GF-D8 (cell line): ENCODE data around the gene NRBF2.
"Not testable (repeated sequence)": the region's sequence is repeated elsewhere in the genome, so short reads cannot be mapped to it uniquely, and the experiment has no call there.

Source experiments
- DNase-seq: peaks from one replicate; lab custom pipeline; 2025; lab: John Stamatoyannopoulos, UW

NRBF2 gene

DNA sequence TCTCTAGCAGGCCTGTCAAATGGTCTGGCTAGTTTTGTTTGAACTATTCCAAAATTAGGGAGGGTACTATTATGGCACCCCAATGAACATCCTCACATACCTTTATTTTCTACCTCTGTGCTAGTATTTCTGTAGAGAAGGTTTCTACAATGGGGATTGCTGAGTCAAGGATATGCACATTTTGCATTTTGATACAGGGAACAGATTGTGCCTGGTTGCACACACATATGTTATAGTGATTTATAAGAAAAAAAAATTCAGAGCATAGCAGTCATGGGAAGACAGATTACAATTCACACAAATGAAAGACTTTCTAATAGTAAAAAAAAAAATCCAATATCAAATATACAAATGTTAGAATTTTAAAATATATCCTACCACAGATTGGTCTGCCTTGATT lies 14.1 kb upstream of the NRBF2 start:
- DNase-seq, result no peak

DNA sequence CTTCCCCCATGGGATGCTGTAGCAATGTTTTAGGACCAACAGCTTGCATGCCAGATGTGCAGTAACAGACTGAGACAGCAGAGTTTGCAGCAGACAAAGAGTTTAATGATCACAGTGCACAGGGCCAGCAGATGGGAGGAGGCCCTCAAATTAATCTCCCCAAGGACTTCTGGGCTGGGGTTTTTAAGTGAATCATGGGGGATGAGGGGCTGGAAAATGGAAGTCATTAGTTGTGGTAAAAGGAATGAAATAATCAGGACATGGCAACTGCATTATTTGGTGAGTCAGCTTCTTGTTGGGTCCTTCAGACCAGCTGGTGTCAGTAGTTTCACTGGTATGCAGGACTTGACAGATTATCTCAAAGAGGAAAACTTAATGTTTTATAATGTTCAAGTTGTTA lies 12.6 kb upstream of the NRBF2 start:
- DNase-seq, result no peak

DNA sequence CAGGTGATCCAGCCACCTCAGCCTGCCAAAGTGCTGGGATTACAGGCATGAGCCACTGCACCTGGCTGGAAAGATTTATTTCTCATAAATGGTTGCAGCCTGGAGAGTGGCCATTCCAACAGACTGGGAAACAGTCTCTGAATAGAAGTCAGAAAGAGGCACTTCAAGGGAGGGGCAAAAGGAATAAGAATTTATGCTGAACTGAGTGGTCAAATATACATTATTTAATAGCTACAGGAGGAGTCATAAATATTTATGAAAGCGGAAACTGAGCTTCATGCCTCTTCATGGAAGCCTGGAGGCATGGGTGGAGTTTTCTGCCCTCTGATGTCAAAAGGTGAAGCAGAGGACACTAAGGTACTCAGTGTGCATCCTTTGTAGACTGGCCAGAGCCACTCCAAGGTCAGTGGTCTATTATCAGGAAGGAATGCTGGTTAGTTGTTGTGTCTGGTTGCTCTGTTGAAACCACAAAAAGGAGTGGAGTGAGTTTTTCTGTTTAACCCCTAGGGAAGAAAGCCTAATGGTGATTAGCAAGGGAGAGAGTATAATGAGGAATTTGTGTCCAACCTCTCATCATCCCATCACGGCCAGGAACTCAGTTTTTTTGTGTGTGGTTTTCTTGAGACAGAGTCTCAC lies 9.3 kb upstream of the NRBF2 start:
- DNase-seq, result no peak

DNA sequence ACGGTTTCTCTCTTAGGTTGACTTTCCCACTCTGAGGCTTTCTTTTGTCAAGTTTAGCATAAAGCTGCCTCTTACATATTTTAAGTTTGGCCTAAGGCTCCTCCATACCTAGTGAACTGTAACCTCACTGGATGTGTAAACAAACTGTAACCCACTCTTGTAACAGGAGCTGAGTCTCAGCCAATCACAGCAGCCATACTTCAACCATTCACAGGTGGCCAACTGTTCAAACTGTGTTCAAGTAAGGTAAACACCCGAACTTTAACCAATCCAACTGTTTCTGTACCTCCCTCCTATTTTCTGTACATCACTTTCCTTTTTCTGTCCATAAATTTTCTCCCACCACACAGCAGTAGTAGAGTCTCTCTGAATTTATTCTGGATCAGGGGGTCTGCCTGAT lies 7.7 kb upstream of the NRBF2 start:
- DNase-seq, result no peak

DNA sequence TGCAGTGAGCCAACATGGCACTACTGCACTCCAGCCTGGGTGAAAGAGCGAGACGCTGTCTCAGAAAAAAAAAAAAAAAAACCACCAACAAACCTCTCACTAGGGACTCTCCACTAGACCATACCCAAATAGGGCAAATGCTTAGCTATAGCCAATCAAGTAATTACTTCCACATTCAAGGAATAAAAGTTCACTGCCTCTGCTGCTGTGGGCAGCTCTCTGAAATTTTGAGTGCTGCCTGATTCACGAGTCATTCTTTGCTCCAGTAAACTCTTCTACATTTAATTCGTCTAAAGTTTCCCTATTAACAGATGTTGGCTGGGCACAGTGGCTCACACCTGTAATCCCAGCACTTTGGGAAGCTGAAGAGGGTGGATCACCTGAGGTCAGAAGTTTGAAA lies 4.7 kb upstream of the NRBF2 start:
- no peak for DNase-seq

DNA sequence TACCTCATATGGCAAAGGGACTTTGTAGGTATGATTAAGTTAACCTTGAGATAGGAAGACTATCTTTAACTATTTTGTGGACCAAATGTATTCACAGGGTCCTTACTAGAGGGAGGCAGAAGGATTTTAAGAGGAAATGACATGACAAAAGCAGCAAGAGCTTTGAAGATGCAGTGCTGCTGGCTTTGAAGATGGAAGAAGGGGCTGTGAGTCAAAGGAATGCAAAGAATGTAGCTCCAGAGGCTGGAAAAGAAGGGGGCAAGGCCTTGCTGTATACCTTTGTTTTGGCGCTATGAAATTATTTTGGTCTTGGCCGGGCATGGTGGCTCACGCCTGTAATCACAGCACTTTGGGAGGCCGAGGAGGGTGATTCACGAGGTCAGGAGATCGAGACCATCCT lies 3.2 kb upstream of the NRBF2 start:
- DNase-seq, result no peak

DNA sequence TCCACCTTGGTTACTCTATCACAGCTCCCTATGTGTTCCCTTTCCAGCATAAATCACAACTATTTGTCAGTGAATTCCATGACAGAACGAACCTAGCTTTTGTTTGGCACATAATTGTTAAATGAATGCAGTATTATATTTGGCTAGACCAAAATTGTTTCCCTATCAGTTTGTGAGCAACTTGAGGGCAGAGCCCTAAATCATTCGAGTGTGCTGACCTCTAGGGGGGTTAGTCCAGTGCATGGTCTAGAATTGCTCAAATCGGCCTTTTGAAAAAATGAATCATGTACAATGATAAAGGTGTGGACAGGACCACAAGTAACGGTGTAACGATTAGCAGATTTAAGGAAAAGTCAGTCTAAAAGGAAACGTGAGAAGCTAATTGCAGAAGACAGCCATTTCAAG lies 475 bp upstream of the NRBF2 start:
- no peak for DNase-seq

DNA sequence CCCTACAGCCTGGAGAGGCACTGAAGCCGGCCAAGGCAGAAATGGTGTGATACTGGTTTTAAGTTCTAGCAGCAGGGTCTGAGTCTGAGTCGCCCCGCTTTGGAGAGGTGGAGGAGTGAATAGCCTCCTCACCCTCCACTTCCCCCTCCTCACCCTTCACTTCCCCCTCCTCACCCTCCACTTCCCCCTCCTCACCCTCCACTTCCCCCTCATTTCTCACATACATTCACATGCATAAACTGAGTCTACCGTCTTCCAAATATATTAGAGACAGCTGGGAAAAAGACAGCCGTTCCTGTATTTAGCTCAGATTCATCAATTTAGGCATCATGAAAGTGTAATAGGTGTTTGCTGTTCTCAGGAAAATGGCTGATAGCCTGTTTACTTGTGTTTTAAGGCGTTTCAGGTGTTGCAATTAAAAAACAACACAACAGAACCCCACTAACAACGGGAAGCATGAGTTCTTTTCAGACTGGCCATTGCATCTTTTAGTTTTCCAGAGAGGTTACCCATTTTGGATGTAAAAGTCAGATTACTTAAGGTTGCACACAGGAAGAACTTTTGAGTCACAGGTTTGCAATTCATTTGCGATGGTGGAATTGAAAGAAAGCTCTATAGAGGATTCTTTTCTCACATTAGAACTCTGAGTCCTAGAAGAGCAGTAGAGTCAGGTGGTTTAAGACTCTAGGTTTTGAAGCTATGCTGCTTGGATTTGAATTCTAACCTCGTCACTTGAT lies 861 bp downstream of the NRBF2 start:
- peak; percentile 21 for DNase-seq

DNA sequence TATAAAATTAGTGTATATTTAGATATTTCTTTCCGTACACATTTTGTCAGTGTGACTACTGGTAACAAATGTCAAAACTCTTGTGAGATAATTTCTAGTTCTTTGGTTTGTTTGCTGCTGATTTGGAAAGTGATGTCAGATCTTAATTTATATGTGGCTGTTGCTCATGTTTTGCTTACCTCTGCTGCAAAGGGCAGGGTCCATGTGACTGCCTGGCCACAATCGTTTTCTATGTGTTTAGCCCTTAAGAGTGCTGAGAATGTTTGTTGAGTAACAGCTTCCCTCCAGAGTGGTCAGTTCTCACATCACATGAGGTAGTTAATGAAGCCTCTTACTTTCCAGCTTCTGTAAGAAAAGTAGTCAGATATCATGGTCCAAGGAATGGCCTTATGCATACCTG lies 4.2 kb downstream of the NRBF2 start:
- no peak for DNase-seq

DNA sequence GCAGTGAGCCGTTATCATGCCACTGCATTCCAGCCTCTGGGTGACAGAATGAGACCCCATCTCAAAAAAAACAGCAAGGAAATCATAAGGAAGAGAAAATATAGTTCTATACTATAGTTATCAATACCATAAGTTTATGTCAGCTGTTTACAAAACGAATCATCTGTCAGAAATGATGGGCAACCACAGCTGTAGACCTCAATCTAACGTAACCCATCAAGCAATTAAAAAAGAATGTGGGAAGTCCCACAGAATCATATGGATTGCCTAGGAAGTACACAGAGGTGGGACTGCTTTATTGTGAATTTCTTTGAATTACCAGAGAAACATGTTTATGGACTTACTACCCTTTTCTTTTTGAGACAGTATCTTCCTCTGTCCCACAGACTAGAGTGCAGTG lies 6.9 kb downstream of the NRBF2 start:
- DNase-seq, result no peak

DNA sequence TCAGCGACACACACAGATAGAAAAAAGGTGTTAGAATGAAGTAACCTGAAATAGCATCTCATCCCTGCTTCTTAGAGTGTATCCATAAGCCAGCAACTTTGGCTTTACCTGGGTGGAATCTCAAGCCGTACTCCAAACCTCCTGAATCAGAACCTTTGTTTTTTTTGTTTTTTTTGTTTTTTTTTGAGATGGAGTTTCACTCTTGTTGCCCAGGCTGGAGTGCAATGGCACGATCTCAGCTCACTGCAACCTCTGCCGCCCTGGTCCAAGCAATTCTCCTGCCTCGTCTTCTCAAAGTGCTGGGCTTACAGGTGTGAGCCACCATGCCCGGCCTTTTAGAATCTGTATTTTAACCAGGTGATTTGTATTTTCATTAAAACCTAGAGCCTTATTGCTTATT lies 9.0 kb downstream of the NRBF2 start:
- DNase-seq, result no peak

DNA sequence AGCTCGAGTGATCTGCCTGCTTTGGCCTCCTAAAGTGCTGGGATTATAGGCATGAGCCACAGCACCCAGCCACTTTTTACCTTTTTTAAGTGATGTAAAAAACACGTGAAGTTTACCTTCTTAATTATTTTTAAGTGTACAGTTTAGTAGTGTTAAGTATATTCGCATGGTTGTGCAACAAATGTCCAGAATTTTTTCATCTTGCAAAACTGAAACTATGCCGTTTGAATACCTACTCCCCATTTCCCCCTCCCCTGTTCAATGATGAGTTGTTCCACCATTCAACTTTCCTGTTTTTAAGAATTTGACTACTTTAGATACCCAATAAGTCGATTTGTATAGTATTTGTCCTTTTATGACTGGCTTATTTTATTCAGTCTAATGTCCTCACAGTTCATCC lies 10.9 kb downstream of the NRBF2 start:
- no peak for DNase-seq

DNA sequence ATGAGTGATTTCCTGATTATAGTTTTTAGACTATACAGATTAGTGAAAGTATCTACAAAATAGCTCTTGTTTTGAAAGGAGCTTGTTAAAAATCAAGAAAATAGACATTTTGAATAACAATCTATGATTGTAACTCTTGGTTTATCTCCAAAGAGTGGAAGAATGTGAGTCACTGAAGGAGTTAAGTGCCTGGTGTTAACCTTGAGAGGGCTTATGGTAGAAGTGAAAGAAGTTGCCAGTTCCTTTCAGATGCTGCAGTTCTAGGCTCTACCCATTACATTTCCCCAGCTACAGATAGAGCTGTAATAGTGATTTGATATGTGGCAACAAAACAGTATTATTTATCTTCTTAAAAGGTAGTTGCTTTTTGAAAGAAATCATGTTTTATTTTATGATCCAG lies 12.7 kb downstream of the NRBF2 start:
- DNase-seq, result no peak

DNA sequence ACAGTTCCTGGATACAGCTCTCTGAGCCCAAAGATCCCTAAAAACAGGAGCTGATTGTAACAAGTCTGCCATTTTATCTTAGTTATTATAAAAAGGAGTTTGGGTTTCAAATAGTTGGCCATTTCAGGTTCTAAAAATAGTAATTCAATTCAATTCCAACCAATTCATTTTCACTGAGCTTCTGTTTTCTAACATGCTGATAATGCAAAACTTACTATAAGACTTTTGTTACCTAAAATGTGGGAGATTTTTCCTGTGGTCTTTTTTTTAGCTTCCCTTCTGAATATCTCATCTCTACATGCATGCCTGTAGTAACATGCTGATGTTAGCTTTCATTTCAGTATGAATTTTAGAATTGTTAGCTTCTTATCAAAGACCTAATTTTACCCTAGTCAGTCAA lies 13.4 kb downstream of the NRBF2 start:
- no peak for DNase-seq

DNA sequence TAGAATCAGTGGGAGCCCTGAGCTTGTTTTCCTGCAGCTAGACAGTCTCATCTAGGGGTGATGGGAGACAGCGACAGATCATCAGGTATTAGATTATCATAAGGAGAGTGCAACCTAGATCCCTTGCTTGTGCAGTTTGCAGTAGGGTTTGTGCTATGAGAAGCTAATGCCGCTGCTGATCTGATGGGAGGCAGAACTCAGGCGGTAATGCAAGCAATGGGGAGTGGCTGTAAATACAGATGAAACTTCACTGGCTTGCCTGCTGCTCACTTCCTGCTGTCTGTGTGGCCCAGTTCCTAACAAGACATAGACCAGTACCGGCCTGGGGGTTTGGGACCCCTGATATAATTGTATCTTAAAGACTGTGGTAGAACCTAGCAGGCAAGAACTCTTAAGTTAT lies 17.6 kb downstream of the NRBF2 start:
- DNase-seq, result no peak

DNA sequence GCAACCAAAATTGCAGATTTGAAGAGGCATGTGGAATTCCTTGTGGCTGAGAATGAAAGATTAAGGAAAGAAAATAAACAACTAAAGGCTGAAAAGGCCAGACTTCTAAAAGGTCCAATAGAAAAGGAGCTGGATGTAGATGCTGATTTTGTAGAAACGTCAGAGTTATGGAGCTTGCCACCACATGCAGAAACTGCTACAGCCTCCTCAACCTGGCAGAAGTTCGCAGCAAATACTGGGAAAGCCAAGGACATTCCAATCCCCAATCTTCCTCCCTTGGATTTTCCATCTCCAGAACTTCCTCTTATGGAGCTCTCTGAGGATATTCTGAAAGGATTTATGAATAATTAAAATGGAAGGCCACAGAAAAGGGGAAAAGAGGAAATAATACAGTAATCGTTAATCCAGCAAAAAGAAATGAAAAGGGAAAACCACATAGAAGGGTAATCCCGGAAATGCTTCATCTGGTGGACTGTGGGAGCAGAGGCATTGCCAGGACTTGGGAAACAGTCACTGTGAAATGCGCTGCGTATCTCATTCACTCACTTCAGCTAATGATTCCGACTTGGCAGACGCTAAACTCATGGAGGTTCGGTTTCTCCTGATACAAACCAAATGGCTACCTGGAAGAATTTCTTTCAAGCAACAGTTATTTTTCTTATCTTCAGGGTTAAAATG lies 20.9 kb downstream of the NRBF2 start:
- DNase-seq, result not testable (repeated sequence)

DNA sequence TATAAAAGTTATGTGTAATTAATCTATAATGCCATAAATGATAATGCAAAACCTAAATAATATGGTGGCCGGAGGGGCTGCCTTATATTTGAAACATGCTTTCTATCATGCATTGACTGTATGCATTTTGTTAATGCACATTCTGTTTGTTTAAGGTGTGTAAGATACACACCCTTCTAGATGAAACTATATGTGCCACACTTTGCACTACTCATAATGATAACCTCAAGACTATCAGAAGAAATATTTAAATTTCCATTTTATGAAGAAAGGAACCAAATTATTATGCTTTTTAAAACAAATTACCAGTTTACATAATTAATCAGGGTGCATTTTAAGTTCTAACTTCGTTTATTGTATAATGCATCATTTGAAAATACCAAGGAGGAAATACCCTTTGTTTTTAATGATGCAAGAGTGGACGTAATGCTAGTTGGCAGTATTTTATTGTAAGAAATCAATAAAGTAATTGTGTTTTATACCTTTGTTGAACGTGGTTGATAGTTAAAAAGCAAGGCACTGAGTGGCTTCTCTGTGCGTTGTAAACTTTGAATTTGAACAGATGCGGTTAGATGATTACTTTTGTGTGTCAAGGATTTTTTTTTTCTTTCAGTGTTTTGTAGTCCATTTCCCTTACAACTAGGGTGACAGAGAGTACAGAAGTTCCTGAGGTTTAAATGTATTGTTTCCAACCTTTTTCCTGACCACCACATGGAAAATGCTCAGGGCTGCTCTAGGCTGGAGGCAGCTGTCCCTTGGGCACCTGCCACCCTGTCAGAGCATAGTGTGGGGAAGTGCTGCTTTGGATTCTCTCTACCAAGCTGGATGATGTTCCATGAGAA lies 21.6 kb downstream of the NRBF2 start:
- DNase-seq, result no peak

DNA sequence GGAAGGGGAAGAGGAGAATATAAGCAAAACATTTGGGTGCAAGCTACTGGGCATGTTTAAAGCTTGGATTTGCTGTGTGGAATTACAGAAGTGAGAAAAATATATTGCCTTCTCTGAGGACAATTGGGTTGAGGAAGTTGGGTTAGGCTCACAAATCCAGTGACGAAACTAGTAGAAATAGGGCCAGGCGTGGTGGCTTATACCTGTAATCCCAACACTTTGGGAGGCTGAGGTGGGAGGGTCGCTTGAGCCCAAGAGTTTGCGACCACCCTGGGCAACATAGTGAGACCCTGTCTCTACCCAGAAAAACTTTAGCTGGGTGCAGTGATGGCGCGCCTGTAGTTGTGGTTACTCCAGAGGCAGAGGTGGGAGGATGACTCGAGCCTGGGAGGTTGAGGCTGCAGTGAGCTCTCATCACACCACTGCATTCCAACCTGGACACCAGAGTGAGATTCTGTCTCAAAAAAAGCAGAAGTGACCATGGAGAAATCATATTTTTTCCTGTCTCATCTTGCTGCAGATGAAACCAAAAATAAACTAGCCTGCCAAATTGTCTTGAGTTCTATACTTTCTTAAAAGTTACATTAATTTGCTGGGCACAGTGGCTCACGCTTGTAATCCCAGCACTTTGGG lies 22.4 kb downstream of the NRBF2 start:
- DNase-seq, result no peak

DNA sequence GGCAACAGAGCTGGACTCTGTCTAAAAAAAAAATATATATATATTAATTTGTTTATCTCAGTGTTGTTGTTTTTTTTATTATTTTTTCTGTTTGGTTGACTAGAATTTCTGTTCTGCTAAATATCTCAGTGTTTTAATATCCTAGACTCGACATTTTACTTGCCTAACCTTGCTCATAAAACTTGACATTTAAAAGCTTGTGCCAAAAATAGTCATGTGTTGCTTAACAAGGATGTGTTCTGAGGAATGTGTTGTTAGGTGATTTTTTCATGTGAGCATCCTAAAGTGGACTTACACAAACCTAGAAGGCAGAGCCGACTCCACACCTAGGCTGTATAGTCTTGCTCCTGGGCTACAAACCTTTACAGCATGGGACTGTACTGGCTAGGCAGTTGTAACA lies 23.1 kb downstream of the NRBF2 start:
- DNase-seq, result no peak

DNA sequence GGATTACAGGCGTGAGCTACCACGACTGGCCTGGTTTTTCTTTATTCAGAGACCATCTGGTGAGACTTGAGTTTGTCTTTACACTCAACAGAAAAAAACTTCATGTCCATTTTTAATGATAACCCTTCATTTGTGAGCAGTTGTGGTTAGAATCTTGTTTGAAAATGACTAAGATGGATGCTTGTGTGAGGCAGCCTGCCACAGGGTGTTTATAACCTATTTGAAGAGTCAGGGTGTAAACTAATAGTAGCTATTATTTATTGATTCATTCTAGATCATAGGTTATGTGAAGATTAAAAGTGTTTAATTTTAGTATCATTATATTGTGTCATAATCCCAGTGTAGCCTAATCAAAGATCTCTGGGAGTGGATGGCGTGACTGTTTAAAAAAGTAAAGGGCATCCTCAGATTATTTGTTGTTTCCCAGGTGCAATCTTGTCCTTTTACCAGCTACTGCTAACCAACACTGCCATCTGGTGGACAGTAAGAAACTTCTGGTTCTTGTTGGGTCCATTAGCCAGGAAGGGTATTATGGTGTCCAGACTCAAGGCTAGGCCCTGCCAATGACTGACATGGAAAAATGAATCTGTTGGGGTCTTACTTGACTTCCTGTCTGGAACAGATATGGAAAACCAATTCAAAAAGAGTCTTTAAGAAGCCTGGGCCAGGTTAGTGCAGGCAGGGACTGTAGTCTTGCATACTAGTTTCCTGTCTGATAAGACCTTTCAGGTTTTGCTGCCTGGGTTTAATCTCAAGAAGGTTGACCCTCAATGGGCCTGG lies 24.9 kb downstream of the NRBF2 start:
- DNase-seq, result peak; percentile 64

DNA sequence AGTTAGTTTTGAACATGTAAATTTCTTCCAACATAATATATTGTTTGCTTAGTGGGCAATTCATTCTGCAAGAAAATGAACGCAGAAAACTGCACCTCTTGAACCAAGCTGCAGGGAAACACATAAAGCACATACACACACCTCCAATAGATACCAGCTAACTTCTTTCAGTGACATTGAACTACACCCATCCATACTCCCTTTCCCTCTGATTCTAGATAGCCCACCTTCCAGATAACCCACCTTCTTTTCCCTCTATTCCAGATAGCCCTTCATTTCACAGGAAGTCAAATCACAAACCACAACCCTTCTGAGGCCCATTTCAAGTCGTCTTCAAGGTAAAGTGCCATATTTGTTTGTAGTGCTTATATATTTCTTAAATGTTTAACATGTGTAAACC lies 28.5 kb downstream of the NRBF2 start:
- DNase-seq, result no peak
